CD4-positive, CD25-positive, alpha-beta regulatory T cell (primary cell): ENCODE data around the gene KIF26B. TPM values are rescaled to one million over a fixed set of nuclear protein-coding genes. Genes with fewer than 3 reads are reported as not detected.

Experiments
- ATAC-seq, 2 donors: fragments of 150-1000 bp; cut with Tn5 transposase; one replicate each; pipeline ENCODE4 v1.10.0; 2021; ENCODE audit warnings: low read depth in 2 of 2, moderate number of reproducible peaks in 2 of 2, moderate library complexity in 1 of 2
- DNase-seq, 3 donors: peaks; one replicate each; pipeline versions ENCODE4 v3.0.0 to v3.0.0-alpha.2; 2012 to 2022; ENCODE audit warnings: mixed read lengths in 1 of 3
- H3K27ac ChIP-seq: one replicate; pipeline ENCODE4 v1.7.0; 2013; ENCODE audit warnings: mild to moderate bottlenecking, low read length; ENCODE audit not compliant: insufficient read depth, poor library complexity, severe bottlenecking
- H3K27me3 ChIP-seq: one replicate; pipeline ENCODE4 v1.7.0; 2013; ENCODE audit warnings: low read length; ENCODE audit not compliant: control insufficient read depth, insufficient read depth
- H3K36me3 ChIP-seq: one replicate; pipeline ENCODE4 v1.7.0; 2013; ENCODE audit warnings: mild to moderate bottlenecking, low read length, moderate library complexity; ENCODE audit not compliant: control insufficient read depth, insufficient read depth
- H3K4me1 ChIP-seq: 2 replicates; pipeline ENCODE4 v1.7.0; 2013; ENCODE audit warnings: mild to moderate bottlenecking, low read length; ENCODE audit not compliant: insufficient read depth, control insufficient read depth, poor library complexity, severe bottlenecking
- H3K4me3 ChIP-seq: one replicate; pipeline ENCODE4 v1.7.0; 2013; ENCODE audit warnings: low read depth, mild to moderate bottlenecking, low read length, moderate library complexity
- H3K9me3 ChIP-seq, 2 experiments: 1 replicate in 1 of 2; 2 replicates in 1 of 2; pipeline ENCODE4 v1.7.0; 2013; ENCODE audit warnings: low read length in 2 of 2, mild to moderate bottlenecking in 1 of 2, moderate library complexity in 1 of 2; ENCODE audit not compliant: control insufficient read depth in 2 of 2
- H3K27ac Mint-ChIP-seq, 3 donors: one replicate each; pipeline ENCODE4 v1.8.0; 2020 to 2022; ENCODE audit warnings: mild to moderate bottlenecking in 3 of 3, mixed read lengths in 3 of 3, moderate library complexity in 2 of 3
- H3K27me3 Mint-ChIP-seq: one replicate; pipeline ENCODE4 v1.8.0; 2022; ENCODE audit warnings: mild to moderate bottlenecking, mixed read lengths
- H3K36me3 Mint-ChIP-seq: one replicate; pipeline ENCODE4 v1.8.0; 2020; ENCODE audit warnings: mixed read lengths
- H3K4me1 Mint-ChIP-seq, 4 donors: one replicate each; pipeline ENCODE4 v1.8.0; 2020 to 2022; ENCODE audit warnings: mixed read lengths in 4 of 4, mild to moderate bottlenecking in 1 of 4
- H3K4me3 Mint-ChIP-seq, 4 donors: one replicate each; pipeline ENCODE4 v1.8.0; 2020 to 2022; ENCODE audit warnings: mild to moderate bottlenecking in 4 of 4, mixed read lengths in 4 of 4, moderate library complexity in 3 of 4
- H3K9me3 Mint-ChIP-seq, 7 donors: one replicate each; pipeline ENCODE4 v1.8.0; 2020 to 2022; ENCODE audit warnings: mixed read lengths in 7 of 7, mild to moderate bottlenecking in 3 of 7, moderate library complexity in 2 of 7
- polyA plus RNA-seq, 4 donors: library from polyadenylated mRNA; unstranded; fragments of 300-500 nt; fragmentation: Illumina TruSeq; gene quantifications; one replicate each; pipeline ENCODE4 v1.2.3, GENCODE V29; 2021
- total RNA-seq: library from RNA; stranded (reverse); gene quantifications from one replicate; pipeline ENCODE4 v1.2.3, GENCODE V29; 2022

Gene KIF26B
- total and polyA plus RNA-seq, 5 donors from 2014 or later: not detected

DNA sequence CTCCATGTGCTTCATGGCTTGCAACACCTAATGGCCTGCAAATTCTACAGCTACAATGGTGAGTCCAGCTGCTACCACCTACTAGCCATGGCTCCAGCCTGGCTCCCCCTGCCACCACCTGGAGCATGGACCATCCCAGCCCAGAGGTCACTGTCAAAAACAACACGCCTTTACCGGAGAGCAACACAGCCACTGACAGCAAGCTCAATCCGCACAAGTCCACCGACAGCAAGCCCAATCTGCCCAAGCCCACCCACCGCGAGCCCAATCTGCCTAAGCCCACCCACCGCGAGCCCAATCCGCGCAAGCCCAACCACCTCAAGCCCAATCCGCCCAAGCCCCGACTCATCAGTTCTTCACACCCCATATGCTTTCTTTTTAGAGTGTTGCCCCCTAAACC, 128.2 kb downstream of the KIF26B start:
- H3K4me3 Mint-ChIP-seq: no peak overlapping the region
- Histone ChIP-seq H3K9me3 (no peaks in the 10 kb centered on the region), H3K27ac (no peak overlapping the region), H3K27me3 (no peaks in the 10 kb centered on the region), H3K4me1 (no peaks in the 10 kb centered on the region), H3K4me3 (no peak overlapping the region), H3K36me3 (no peaks in the 10 kb centered on the region)
- no peaks in the 10 kb centered on the region for H3K36me3 Mint-ChIP-seq
- H3K27ac Mint-ChIP-seq: no peak overlapping the region
- H3K4me1 Mint-ChIP-seq: no peaks in the 10 kb centered on the region
- no peak for ATAC-seq
- peaks cover 0 to 2% (median 0%) of the 10 kb centered on the region in 7 donors for H3K9me3 Mint-ChIP-seq
- no peaks in the 10 kb centered on the region for H3K27me3 Mint-ChIP-seq
- DNase-seq: no peak

DNA sequence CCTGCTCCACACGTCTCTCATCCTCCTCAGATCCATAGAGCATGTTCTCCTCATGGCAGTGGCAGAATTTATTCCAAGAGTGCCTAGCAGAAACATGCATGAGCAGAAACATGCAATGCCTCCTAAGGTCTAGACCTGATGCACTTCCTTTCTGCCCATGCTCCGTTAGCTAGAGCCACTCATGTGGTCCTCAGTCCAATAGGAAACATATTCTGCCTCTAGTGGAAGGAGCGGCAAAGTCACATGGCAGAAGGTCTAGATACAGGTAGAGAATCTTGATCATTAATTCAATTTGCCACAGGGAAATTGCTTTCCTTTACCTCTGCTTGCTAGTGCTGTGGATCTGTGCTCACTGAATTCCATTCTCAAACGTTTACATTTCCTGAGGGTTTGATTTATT, 130.4 kb downstream of the KIF26B start:
- DNase-seq (no peak), ATAC-seq (no peak)
- H3K4me3 Mint-ChIP-seq: no peak overlapping the region
- no peak overlapping the region for H3K27ac Mint-ChIP-seq
- no peaks in the 10 kb centered on the region for H3K27me3 Mint-ChIP-seq
- H3K9me3 ChIP-seq: no peaks in the 10 kb centered on the region
- H3K36me3 ChIP-seq: no peaks in the 10 kb centered on the region
- no peak overlapping the region for H3K27ac ChIP-seq
- H3K4me3 ChIP-seq: no peak overlapping the region
- no peaks in the 10 kb centered on the region for H3K4me1 ChIP-seq
- H3K27me3 ChIP-seq: no peaks in the 10 kb centered on the region
- H3K4me1 Mint-ChIP-seq: no peaks in the 10 kb centered on the region
- peaks cover 0 to 2% (median 0%) of the 10 kb centered on the region in 7 donors for H3K9me3 Mint-ChIP-seq
- no peaks in the 10 kb centered on the region for H3K36me3 Mint-ChIP-seq

GRCh38 chr1:245288796-245289195, 134.0 kb downstream of the KIF26B start:
- Histone ChIP-seq H3K9me3 (no peaks in the 10 kb centered on the region), H3K4me1 (no peaks in the 10 kb centered on the region), H3K4me3 (no peak overlapping the region), H3K27me3 (no peaks in the 10 kb centered on the region), H3K27ac (no peak overlapping the region), H3K36me3 (no peaks in the 10 kb centered on the region)
- peaks cover 13% of the 10 kb centered on the region for H3K27me3 Mint-ChIP-seq
- H3K27ac Mint-ChIP-seq: no peak overlapping the region
- peaks cover 0 to 2% (median 0%) of the 10 kb centered on the region in 7 donors for H3K9me3 Mint-ChIP-seq
- ATAC-seq (no peak), DNase-seq (no peak)
- no peaks in the 10 kb centered on the region for H3K36me3 Mint-ChIP-seq
- H3K4me3 Mint-ChIP-seq: no peak overlapping the region
- H3K4me1 Mint-ChIP-seq: no peaks in the 10 kb centered on the region

- no peaks in the 10 kb centered on the region for H3K36me3 ChIP-seq
- H3K4me3 Mint-ChIP-seq: no peak overlapping the region
- H3K27me3 ChIP-seq: no peaks in the 10 kb centered on the region
- no peak overlapping the region for H3K27ac ChIP-seq
- H3K4me3 ChIP-seq: no peak overlapping the region
- H3K4me1 Mint-ChIP-seq: no peaks in the 10 kb centered on the region
- no peak for DNase-seq
- ATAC-seq: no peak
- H3K27me3 Mint-ChIP-seq: peaks cover 13% of the 10 kb centered on the region
- no peaks in the 10 kb centered on the region for H3K4me1 ChIP-seq
- peaks cover 0 to 2% (median 0%) of the 10 kb centered on the region in 7 donors for H3K9me3 Mint-ChIP-seq
- no peaks in the 10 kb centered on the region for H3K9me3 ChIP-seq
- H3K27ac Mint-ChIP-seq: no peak overlapping the region
- no peaks in the 10 kb centered on the region for H3K36me3 Mint-ChIP-seq
Measured at GRCh38 chr1:245290836-245291235, 136.1 kb downstream of the KIF26B start.

GRCh38 chr1:245291351-245291750, 136.6 kb downstream of the KIF26B start:
- Mint-ChIP-seq H3K27ac (no peak overlapping the region), H3K4me3 (no peak overlapping the region), H3K9me3 (peaks cover 0 to 2% (median 0%) of the 10 kb centered on the region in 7 donors), H3K4me1 (no peaks in the 10 kb centered on the region), H3K36me3 (no peaks in the 10 kb centered on the region), H3K27me3 (peaks cover 13% of the 10 kb centered on the region)
- no peaks in the 10 kb centered on the region for H3K9me3 ChIP-seq
- H3K27ac ChIP-seq: no peak overlapping the region
- DNase-seq (no peak), ATAC-seq (no peak)
- no peaks in the 10 kb centered on the region for H3K36me3 ChIP-seq
- H3K4me3 ChIP-seq: no peak overlapping the region
- no peaks in the 10 kb centered on the region for H3K27me3 ChIP-seq
- no peaks in the 10 kb centered on the region for H3K4me1 ChIP-seq

DNA sequence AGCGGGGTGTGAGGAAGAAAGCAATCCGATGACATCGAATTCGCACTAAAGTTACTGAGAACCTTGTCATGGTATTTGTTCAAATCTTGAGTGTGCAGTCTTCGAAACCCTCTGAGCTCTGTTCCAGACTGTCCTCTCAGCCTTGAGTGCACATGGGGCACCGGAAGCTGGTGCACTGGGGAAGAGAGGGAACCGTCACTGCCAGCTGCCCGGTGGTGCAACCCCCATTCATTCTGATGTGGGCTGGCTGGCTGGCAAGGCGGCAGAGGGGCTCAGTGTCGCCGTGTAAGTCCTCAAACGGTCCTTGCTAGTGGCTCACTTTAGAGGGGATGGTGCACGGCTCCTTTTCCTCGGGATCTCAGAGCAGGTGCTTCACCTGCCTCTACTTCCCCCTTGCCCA, 137.4 kb downstream of the KIF26B start:
- H3K9me3 Mint-ChIP-seq: peaks cover 0 to 2% (median 0%) of the 10 kb centered on the region in 7 donors
- no peaks in the 10 kb centered on the region for H3K36me3 Mint-ChIP-seq
- H3K9me3 ChIP-seq: no peaks in the 10 kb centered on the region
- ATAC-seq (no peak), DNase-seq (no peak)
- no peaks in the 10 kb centered on the region for H3K36me3 ChIP-seq
- no peak overlapping the region for H3K27ac ChIP-seq
- H3K27me3 Mint-ChIP-seq: peaks cover 13% of the 10 kb centered on the region
- no peak overlapping the region for H3K27ac Mint-ChIP-seq
- no peak overlapping the region for H3K4me3 ChIP-seq
- H3K4me1 Mint-ChIP-seq: no peaks in the 10 kb centered on the region
- no peaks in the 10 kb centered on the region for H3K27me3 ChIP-seq
- H3K4me1 ChIP-seq: no peaks in the 10 kb centered on the region
- no peak overlapping the region for H3K4me3 Mint-ChIP-seq

DNA sequence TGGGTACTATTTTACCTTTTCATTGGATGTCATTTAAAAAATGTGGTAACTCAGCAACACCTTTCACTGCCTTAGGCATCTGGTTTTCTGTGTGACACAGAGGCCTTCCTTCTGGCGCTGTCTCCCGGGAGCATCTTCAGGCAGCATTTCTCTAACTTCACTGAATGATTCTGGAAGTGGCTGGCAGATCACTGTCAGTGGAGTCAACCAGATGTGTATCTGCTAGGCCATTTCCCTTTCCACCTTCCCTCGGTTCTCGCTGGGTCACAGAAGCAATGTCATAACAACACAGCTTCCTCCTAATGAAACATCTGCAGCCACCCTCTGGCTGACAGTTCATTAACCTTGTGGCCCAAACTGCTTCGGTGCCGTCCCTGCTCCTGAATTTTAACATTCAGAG, 137.8 kb downstream of the KIF26B start:
- H3K36me3 Mint-ChIP-seq: no peaks in the 10 kb centered on the region
- no peaks in the 10 kb centered on the region for H3K4me1 ChIP-seq

DNA sequence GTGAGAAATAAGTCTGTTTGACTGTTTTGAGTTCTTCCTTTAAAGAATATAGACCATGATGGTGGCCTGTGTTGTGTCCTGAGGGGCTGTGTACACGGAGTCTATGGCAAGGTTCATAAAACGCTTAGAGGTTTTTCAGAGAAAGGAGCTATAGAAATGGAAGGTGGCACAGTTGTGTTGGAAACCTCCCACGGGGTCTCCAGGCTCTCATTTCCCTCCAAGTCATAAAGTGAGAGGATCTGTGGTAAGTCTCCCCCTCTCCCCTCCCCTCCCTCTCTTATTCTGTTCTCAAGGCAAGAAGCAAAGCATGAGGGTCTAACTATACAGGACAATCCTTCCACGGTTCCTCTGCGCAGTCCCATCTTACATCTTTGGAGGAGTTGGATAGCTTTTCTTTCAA, 139.2 kb downstream of the KIF26B start:
- no peak overlapping the region for H3K4me3 Mint-ChIP-seq
- Histone ChIP-seq H3K4me1 (no peaks in the 10 kb centered on the region), H3K27me3 (no peaks in the 10 kb centered on the region), H3K36me3 (no peaks in the 10 kb centered on the region), H3K9me3 (no peaks in the 10 kb centered on the region), H3K27ac (no peak overlapping the region), H3K4me3 (no peak overlapping the region)
- no peak overlapping the region for H3K27ac Mint-ChIP-seq
- no peak for DNase-seq
- ATAC-seq: no peak
- no peaks in the 10 kb centered on the region for H3K36me3 Mint-ChIP-seq
- H3K9me3 Mint-ChIP-seq: peaks cover 0 to 2% (median 0%) of the 10 kb centered on the region in 7 donors
- no peaks in the 10 kb centered on the region for H3K4me1 Mint-ChIP-seq
- peaks cover 13% of the 10 kb centered on the region for H3K27me3 Mint-ChIP-seq

More for the DNA sequence above, 137.8 kb downstream of the KIF26B start:
- DNase-seq (no peak), ATAC-seq (no peak)
- Mint-ChIP-seq H3K9me3 (peaks cover 0 to 2% (median 0%) of the 10 kb centered on the region in 7 donors), H3K4me1 (no peaks in the 10 kb centered on the region), H3K27ac (no peak overlapping the region), H3K27me3 (peaks cover 13% of the 10 kb centered on the region), H3K4me3 (no peak overlapping the region)
- H3K36me3 ChIP-seq: no peaks in the 10 kb centered on the region
- H3K27ac ChIP-seq: no peak overlapping the region
- H3K4me3 ChIP-seq: no peak overlapping the region
- no peaks in the 10 kb centered on the region for H3K9me3 ChIP-seq
- no peaks in the 10 kb centered on the region for H3K27me3 ChIP-seq
